OCI-LY7 (cell line): ENCODE data around the gene SLC2A5.

Experiments
- CTCF ChIP-seq: fragments of 200-600 bp; sonication (generic); conservative IDR thresholded peaks from 2 replicates; pipeline ENCODE4 v1.5.1; 2014; ENCODE audit warnings: mild to moderate bottlenecking, antibody characterized with exemption, low read length, moderate library complexity, mixed read lengths
- EZH2phosphoT487 ChIP-seq: fragments of 200-600 bp; sonication (generic); IDR thresholded peaks from 2 replicates; pipeline ENCODE4 v1.6.1; 2018; ENCODE audit warnings: low read depth, borderline replicate concordance, mild to moderate bottlenecking, mixed run types, antibody characterized with exemption, low read length, moderate library complexity, mixed read lengths

GRCh38 chr1:9027307-9027706, 42.1 kb downstream of the SLC2A5 start:
- TF ChIP-seq CTCF (no peak), EZH2phosphoT487 (no peak)
